ENCODE results near the gene OXSR1.
A peak's percentile ranks its signal among the peaks of the same experiment; 100 is the strongest.
"Not testable (repeated sequence)": the region's sequence is repeated elsewhere in the genome, so short reads cannot be mapped to it uniquely, and the experiment has no call there.

The OXSR1 gene

GRCh38 chr3:38130631-38131065 lies 34.7 kb upstream of the OXSR1 start:
- intact Hi-C loops (cut with DNase I; ENCODE audit: low total_unique reads), result loop anchor here (10.0 kb wide), 1 partner anchor 96 kb away; the partner anchor contains the start of gene DLEC1
- DNase-seq, result peak in 1 of 2 donors; percentile 10
- TF ChIP-seq CTCF (IDR thresholded peaks at IDR 0.05), result no peak
- Histone ChIP-seq H3K27me3 (no peaks in the 10 kb centered on the region), H3K27ac (no peak overlapping the region), H3K9me3 (no peaks in the 10 kb centered on the region), H3K36me3 (peaks cover 78 to 91% (median 86%) of the 10 kb centered on the region in 3 donors), H3K4me1 (peaks cover 0 to 33% (median 12%) of the 10 kb centered on the region in 4 donors), H3K4me3 (no peak overlapping the region)

- Histone ChIP-seq H3K36me3 (peaks cover 67 to 80% (median 74%) of the 10 kb centered on the region in 3 donors), H3K4me1 (peaks cover 0 to 40% (median 18%) of the 10 kb centered on the region in 4 donors), H3K27me3 (no peaks in the 10 kb centered on the region), H3K9me3 (no peaks in the 10 kb centered on the region), H3K4me3 (no peak overlapping the region), H3K27ac (no peak overlapping the region)
- peak; percentile 19 to 55 for DNase-seq
- intact Hi-C loops (cut with DNase I; ENCODE audit: low total_unique reads), result loop anchor here (10.0 kb wide), 1 partner anchor 97 kb away; the partner anchor contains the start of gene DLEC1
- no peak for TF ChIP-seq CTCF (IDR thresholded peaks at IDR 0.05)
These were observed 33.5 kb upstream of the OXSR1 start for GRCh38 chr3:38131621-38132369.

- no peaks in the 10 kb centered on the region for H3K27me3 ChIP-seq
- no peak overlapping the region for H3K4me3 ChIP-seq
- no peak for DNase-seq
- peaks cover 0 to 46% (median 24%) of the 10 kb centered on the region in 4 donors for H3K4me1 ChIP-seq
- peaks cover 53 to 66% (median 60%) of the 10 kb centered on the region in 3 donors for H3K36me3 ChIP-seq
- no peaks in the 10 kb centered on the region for H3K9me3 ChIP-seq
- TF ChIP-seq CTCF (IDR thresholded peaks at IDR 0.05), result no peak
- no peak overlapping the region for H3K27ac ChIP-seq
- intact Hi-C loops (cut with DNase I; ENCODE audit: low total_unique reads), result loop anchor here (10.0 kb wide), 1 partner anchor 98 kb away; the partner anchor contains the start of gene DLEC1
These were observed 32.2 kb upstream of the OXSR1 start for GRCh38 chr3:38133209-38133556.

GRCh38 chr3:38133557-38134405 lies 31.6 kb upstream of the OXSR1 start:
- peaks cover 48 to 60% (median 54%) of the 10 kb centered on the region in 3 donors for H3K36me3 ChIP-seq
- peaks cover 0 to 48% (median 25%) of the 10 kb centered on the region in 4 donors for H3K4me1 ChIP-seq
- intact Hi-C loops (cut with DNase I; ENCODE audit: low total_unique reads), result loop anchor here (10.0 kb wide), 1 partner anchor 99 kb away; the partner anchor contains the start of gene DLEC1
- H3K4me3 ChIP-seq, result no peak overlapping the region
- TF ChIP-seq CTCF (IDR thresholded peaks at IDR 0.05), result no peak
- no peak for DNase-seq
- no peaks in the 10 kb centered on the region for H3K27me3 ChIP-seq
- H3K27ac ChIP-seq, result no peak overlapping the region
- H3K9me3 ChIP-seq, result no peaks in the 10 kb centered on the region

- H3K9me3 ChIP-seq, H3K27ac ChIP-seq, H3K4me3 ChIP-seq, DNase-seq, H3K27me3 ChIP-seq: not testable (repeated sequence)
- peaks cover 0 to 55% (median 32%) of the 10 kb centered on the region in 4 donors for H3K4me1 ChIP-seq
- intact Hi-C loops (cut with DNase I; ENCODE audit: low total_unique reads), result loop anchor here (10.0 kb wide), 1 partner anchor 100 kb away; the partner anchor contains the start of gene DLEC1
- H3K36me3 ChIP-seq, result peaks cover 39 to 51% (median 46%) of the 10 kb centered on the region in 3 donors
These were observed 30.7 kb upstream of the OXSR1 start for GRCh38 chr3:38134517-38135143.

- Histone ChIP-seq H3K36me3 (peaks cover 30 to 42% (median 35%) of the 10 kb centered on the region in 3 donors), H3K4me3 (peak overlapping the region; percentile 90 to 97), H3K27ac (peak overlapping the region; percentile 88 to 89), H3K4me1 (peaks cover 0 to 66% (median 37%) of the 10 kb centered on the region in 4 donors)
- not testable (repeated sequence) for DNase-seq, H3K9me3 ChIP-seq, H3K27me3 ChIP-seq
- intact Hi-C loops (cut with DNase I; ENCODE audit: low total_unique reads), result loop anchor here (10.0 kb wide), 1 partner anchor 101 kb away; the partner anchor contains the start of gene DLEC1
These were observed 29.6 kb upstream of the OXSR1 start for GRCh38 chr3:38135621-38136277.

All from tibial artery (tissue), 4 donors.